Esophagus squamous epithelium (tissue), 5 donors: ENCODE results near the gene NCAPH2. TPM values are rescaled to one million over a fixed set of nuclear protein-coding genes. Genes with fewer than 3 reads are reported as not detected.

Experiments
- DNase-seq: peaks from one replicate; lab custom pipeline; 2025; lab: John Stamatoyannopoulos, UW
- H3K27ac ChIP-seq, 4 donors: fragments of 200-600 bp; sonication (generic); one replicate each; pipeline ENCODE4 v1.5.1; 2016 to 2019; ENCODE audit warnings: mild to moderate bottlenecking in 1 of 4
- H3K27me3 ChIP-seq, 4 donors: fragments of 200-600 bp; sonication (generic); 1 replicate in 3 of 4; 2 replicates in 1 of 4; pipeline versions ENCODE4 v1.5.1 to v1.6.0; 2017 to 2021; ENCODE audit warnings: antibody characterized with exemption in 1 of 4
- H3K36me3 ChIP-seq, 3 donors: fragments of 200-600 bp; sonication (generic); one replicate each; pipeline ENCODE4 v1.5.1; 2016 to 2019
- H3K4me1 ChIP-seq, 3 donors: fragments of 200-600 bp; sonication (generic); one replicate each; pipeline ENCODE4 v1.5.1; 2017 to 2019
- H3K4me3 ChIP-seq, 4 donors: fragments of 200-600 bp; sonication (generic); 1 replicate in 3 of 4; 2 replicates in 1 of 4; pipeline ENCODE4 v1.5.1; 2016 to 2019; ENCODE audit warnings: mild to moderate bottlenecking in 2 of 4, moderate library complexity in 1 of 4
- H3K9me3 ChIP-seq, 3 donors: fragments of 200-600 bp; sonication (generic); one replicate each; pipeline ENCODE4 v1.5.1; 2016 to 2019
- POLR2A ChIP-seq, 4 donors: fragments of 450-650 bp; IDR thresholded peaks; one replicate each; pipeline ENCODE4 v1.6.1; 2017; ENCODE audit warnings: antibody characterized with exemption in 4 of 4, mild to moderate bottlenecking in 4 of 4, moderate library complexity in 3 of 4
- WGBS, 2 donors: methylation state at CpG; one replicate each; pipeline ENCODE4 v1.1.5; 2018; 5-methylcytosine and 5-hydroxymethylcytosine counted together
- intact Hi-C: fragments of 100-400 bp; cut with DNase I; formaldehyde crosslinking; loops from one replicate; pipeline ENCODE4 v1.15.0; 2022
- total RNA-seq, 4 donors: library from RNA; depleted of rRNA; stranded (reverse); fragments of >200 nt; gene quantifications; one replicate each; pipeline ENCODE4 v1.1.0, GENCODE V29; 2016
- TF ChIP-seq, protein P1 (sequence below), 6 experiments: fragments of 450-650 bp in 4 of 6; fragments of 200-600 bp in 2 of 6; sonication (generic) in 2 of 6; IDR thresholded peaks; one replicate each; pipeline ENCODE4 v1.5.1; 2016 to 2019; ENCODE audit warnings: antibody characterized with exemption in 6 of 6, mild to moderate bottlenecking in 4 of 6, moderate library complexity in 4 of 6
- donor health status: DM: yes; HTN: yes; CAD: no.

NCAPH2 gene
- total RNA-seq, 4 donors from 2014 or later, result 30.2 to 42.6 (median 38.5) TPM

DNA sequence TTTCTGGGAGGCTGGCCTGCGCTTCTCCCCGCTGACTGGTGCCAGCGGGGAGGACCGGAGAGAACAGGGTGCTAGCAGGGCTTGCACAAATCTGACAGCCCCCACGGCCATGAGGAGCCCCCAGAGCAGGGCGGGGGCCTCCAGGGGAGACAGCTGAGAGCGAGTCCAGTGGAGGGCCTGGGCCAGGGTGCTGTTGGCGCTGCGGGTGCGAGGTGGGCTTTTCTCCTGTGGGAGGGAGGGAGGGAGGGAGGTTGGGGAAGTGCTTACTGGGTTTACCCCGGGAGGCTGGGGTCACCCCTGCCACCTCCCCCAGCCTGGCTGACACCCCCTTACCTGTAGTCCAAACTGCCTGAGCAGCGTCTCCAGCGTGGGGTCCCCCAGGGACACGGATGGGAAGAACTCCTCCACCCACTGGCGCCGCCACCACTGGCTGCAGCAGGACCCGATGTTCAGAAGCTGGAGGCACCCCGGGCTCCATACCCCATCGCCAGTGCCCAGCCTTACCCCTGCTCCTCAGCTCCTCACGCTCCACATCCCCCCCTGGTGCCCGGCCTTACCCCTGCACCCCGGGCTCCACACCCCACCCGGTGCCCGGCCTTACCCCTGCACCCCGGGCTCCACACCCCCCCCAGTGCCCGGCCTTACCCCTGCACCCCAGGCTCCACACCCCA is 4.4 kb upstream of the NCAPH2 start:
- intact Hi-C loops, result no loop called here
- H3K4me3 ChIP-seq, result no peak overlapping the region
- no peaks in the 10 kb centered on the region for H3K9me3 ChIP-seq
- DNase-seq, result no peak
- peaks cover 19 to 47% (median 28%) of the 10 kb centered on the region in 3 donors for H3K4me1 ChIP-seq
- H3K27ac ChIP-seq, result no peak overlapping the region
- H3K27me3 ChIP-seq, result no peaks in the 10 kb centered on the region
- H3K36me3 ChIP-seq, result peaks cover 7 to 42% (median 15%) of the 10 kb centered on the region in 3 donors
- WGBS, 2 donors, result 77 to 90% methylated on average over 11 to 12 of the region's 26 CpGs
- TF ChIP-seq POLR2A (IDR thresholded peaks at IDR 0.05), result no peak
- TF ChIP-seq, protein P1, sequence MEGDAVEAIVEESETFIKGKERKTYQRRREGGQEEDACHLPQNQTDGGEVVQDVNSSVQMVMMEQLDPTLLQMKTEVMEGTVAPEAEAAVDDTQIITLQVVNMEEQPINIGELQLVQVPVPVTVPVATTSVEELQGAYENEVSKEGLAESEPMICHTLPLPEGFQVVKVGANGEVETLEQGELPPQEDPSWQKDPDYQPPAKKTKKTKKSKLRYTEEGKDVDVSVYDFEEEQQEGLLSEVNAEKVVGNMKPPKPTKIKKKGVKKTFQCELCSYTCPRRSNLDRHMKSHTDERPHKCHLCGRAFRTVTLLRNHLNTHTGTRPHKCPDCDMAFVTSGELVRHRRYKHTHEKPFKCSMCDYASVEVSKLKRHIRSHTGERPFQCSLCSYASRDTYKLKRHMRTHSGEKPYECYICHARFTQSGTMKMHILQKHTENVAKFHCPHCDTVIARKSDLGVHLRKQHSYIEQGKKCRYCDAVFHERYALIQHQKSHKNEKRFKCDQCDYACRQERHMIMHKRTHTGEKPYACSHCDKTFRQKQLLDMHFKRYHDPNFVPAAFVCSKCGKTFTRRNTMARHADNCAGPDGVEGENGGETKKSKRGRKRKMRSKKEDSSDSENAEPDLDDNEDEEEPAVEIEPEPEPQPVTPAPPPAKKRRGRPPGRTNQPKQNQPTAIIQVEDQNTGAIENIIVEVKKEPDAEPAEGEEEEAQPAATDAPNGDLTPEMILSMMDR (IDR thresholded peaks at IDR 0.05), result no peak

DNA sequence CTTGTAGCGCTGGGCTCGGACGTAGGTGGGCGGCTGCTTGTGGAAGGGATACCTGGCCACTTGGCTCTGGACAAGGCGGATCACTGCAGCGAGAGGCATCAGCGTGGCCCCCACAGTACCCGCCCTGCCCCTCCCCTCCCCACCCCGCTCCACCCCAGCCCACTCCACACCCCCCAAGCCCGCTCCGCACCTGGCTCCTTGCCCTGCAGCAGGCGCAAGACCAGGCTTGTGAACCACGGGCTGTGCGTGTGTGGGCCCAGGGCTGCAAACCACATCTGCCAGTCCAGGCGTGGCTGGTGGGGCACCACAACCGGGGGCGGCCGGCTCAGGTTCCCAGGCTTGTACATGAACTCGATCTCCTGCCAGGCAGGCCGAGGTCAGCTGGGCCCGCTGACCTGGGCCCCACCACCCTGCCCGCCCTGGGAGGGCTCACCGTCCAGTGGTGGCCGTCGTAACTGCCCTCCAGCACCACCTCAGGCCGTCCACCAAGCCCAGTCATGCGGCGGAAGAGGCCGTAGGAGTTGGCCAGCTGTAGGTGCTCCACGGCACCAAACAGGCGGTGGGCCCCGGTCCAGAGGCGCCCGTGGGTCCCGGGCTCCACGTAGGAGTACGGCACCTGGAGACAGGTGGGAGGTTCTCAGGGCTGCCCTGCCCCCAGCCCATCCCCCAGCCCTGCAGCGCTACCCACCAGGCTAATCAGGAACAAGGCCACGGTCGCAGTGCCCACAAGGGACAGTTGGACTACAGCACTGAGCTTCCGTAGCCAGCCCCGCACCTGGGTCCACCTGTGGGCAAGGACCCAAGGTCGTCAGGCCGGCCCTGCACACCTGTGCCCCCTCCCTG is 3.4 kb upstream of the NCAPH2 start:
- DNase-seq, result no peak
- H3K27ac ChIP-seq, result peak overlapping the region; percentile 14 to 57 (median 52)
- no peak for TF ChIP-seq POLR2A (IDR thresholded peaks at IDR 0.05)
- TF ChIP-seq, protein P1 (IDR thresholded peaks at IDR 0.05), result no peak
- H3K36me3 ChIP-seq, result peaks cover 7 to 42% (median 15%) of the 10 kb centered on the region in 3 donors
- intact Hi-C loops, result no loop called here
- 86% methylated on average over 6 of the region's 44 CpGs; no CpG with 5 or more reads in 1 of the 2 donors for WGBS, 2 donors
- no peaks in the 10 kb centered on the region for H3K27me3 ChIP-seq
- peak overlapping the region in 1 of 4 donors; percentile 23 for H3K4me3 ChIP-seq
- peaks cover 27 to 47% (median 37%) of the 10 kb centered on the region in 3 donors for H3K4me1 ChIP-seq
- no peaks in the 10 kb centered on the region for H3K9me3 ChIP-seq

DNA sequence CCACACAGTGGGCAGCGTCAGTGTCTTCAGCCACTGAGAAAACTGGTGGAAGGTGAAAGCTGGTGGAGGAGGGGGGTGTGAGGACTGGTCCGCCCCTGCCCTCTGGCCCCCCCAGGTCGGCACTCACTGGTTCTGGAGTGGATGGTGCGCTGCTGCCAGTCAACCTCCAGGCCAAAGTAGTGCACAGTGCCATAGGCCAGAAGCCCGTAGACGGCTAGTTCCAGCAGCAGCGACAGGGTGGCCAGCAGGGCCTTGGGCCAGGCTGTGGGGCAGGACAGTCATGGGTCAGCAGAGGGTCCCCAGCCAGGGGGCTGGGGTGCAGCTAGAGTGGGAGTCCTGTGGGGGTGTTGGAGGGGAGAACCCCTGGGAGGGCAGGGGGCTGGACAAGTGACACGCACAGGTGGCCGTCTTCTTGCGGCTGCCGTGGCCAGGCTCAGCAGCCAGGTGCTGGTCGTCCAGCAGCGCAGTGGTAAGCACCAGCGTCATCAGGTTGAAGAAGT is 2.7 kb upstream of the NCAPH2 start:
- DNase-seq, result no peak
- 85% methylated on average over 11 of the region's 14 CpGs; no CpG with 5 or more reads in 1 of the 2 donors for WGBS, 2 donors
- Histone ChIP-seq H3K27ac (peak overlapping the region in 1 of 4 donors; percentile 57), H3K4me3 (no peak overlapping the region), H3K27me3 (no peaks in the 10 kb centered on the region), H3K4me1 (peaks cover 27 to 54% (median 38%) of the 10 kb centered on the region in 3 donors), H3K9me3 (no peaks in the 10 kb centered on the region), H3K36me3 (peaks cover 7 to 43% (median 15%) of the 10 kb centered on the region in 3 donors)
- intact Hi-C loops, result no loop called here
- no peak for TF ChIP-seq POLR2A (IDR thresholded peaks at IDR 0.05)
- TF ChIP-seq, protein P1 (IDR thresholded peaks at IDR 0.05), result no peak

DNA sequence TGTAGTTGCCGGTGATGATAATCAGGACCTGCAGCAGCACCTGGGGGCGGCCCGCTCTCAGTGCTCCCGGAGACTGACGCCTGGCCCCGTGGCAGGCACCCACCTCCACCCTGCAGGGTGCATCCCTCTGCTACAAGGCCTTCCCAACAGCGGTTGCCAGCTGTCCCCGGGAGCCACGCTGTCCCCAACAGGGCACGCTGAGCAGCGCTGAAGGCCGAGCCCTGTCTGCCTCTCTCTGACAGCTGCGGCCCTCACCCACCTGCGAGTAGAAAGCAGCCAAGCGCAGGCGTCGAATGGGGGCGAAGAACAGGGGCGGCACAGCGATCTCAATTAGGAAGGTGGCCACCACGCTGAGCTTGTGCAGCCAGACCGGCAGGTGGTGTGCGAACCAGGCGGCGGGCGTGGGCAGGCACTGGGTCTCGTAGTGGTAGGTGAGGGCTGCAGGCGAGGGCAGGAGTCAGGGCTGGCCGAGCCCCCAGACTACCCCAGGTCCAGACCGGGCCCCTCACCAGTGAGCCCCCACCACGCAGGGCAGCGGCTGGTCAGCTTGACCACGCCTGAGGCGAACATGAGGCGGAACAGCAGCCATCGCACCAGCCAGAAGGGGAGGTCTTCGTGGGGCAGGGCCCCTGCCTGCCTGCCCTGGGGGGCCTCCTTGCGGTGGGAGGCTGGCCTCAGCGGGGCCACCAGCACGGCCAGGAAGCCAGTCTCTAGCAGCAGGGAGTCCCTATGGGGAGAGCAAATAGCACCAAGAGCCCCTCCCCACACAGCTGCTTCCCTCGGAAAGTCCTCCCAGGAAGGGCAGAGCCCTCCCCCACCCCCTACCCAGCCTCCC is 2.0 kb upstream of the NCAPH2 start:
- 88 to 95% methylated on average over 4 to 12 of the region's 41 CpGs for WGBS, 2 donors
- intact Hi-C loops, result no loop called here
- Histone ChIP-seq H3K9me3 (no peaks in the 10 kb centered on the region), H3K27ac (peak overlapping the region in 2 of 4 donors; percentile 93 to 98), H3K4me1 (peaks cover 27 to 57% (median 38%) of the 10 kb centered on the region in 3 donors), H3K27me3 (no peaks in the 10 kb centered on the region), H3K36me3 (peaks cover 7 to 50% (median 15%) of the 10 kb centered on the region in 3 donors), H3K4me3 (peak overlapping the region in 3 of 4 donors; percentile 86 to 96 (median 93))
- TF ChIP-seq, protein P1 (IDR thresholded peaks at IDR 0.05), result no peak
- DNase-seq, result no peak
